Activated CD4-positive, alpha-beta T cell treated with anti-CD3 and anti-CD28 coated beads, Interleukin-2, amount 10 ng/mL, durations not matched to agents 7 days and 5 days (primary cell): Measurements from ENCODE around the gene MACROD2. TPM values are rescaled to one million over a fixed set of nuclear protein-coding genes. Genes with fewer than 3 reads are reported as not detected.

Experiments used
- CTCF ChIA-PET: fragments of 350-600 bp; sonication (Branson Sonifier 250); formaldehyde crosslinking; loops from one replicate; lab custom pipeline; 2021; ENCODE audit warnings: antibody characterized with exemption; lab: Charles Lee
- POLR2A ChIA-PET: fragments of 350-600 bp; sonication (Branson Sonifier 250); formaldehyde crosslinking; loops from one replicate; lab custom pipeline; 2021; ENCODE audit warnings: antibody characterized with exemption; lab: Charles Lee
- DNase-seq: peaks from one replicate; pipeline ENCODE4 v3.0.0-alpha.2; 2020
- H3K27ac Mint-ChIP-seq: one replicate; pipeline ENCODE4 v1.8.0; 2021; ENCODE audit warnings: mild to moderate bottlenecking, moderate library complexity, mixed read lengths
- H3K27me3 Mint-ChIP-seq: one replicate; pipeline ENCODE4 v1.8.0; 2021; ENCODE audit warnings: mixed read lengths
- H3K36me3 Mint-ChIP-seq: one replicate; pipeline ENCODE4 v1.8.0; 2021; ENCODE audit warnings: low read depth, mixed read lengths
- H3K4me1 Mint-ChIP-seq: one replicate; pipeline ENCODE4 v1.8.0; 2021; ENCODE audit warnings: mixed read lengths
- H3K4me3 Mint-ChIP-seq: one replicate; pipeline ENCODE4 v1.8.0; 2021; ENCODE audit warnings: mild to moderate bottlenecking, moderate library complexity, mixed read lengths
- H3K9me3 Mint-ChIP-seq: one replicate; pipeline ENCODE4 v1.8.0; 2021; ENCODE audit warnings: mixed read lengths
- total RNA-seq, 2 experiments: library from RNA; stranded (reverse); gene quantifications; one replicate each; pipeline ENCODE4 v1.2.3, GENCODE V29; 2021

MACROD2 gene
- total RNA-seq, 2 experiments from 2014 or later = not detected

DNA sequence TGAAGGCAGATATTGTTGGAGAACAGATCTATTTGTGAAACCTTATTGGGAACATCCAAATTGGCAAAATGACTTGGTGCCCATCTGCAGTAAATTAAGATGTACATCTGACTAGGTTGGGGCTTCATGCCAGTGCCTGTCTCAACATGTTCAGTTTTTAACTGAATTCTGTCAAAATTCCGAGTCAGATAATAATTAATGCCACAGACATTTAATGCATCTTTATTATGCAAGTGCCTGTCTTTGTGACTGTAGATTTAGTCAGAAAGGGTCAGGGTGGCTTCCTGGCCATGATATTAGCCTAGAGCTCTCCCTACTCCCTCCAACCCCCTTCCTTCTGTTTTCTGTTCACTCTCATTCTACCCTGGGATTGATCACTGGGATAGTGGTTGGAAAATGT is 541.4 kb downstream of the MACROD2 start:
- no peaks in the 10 kb centered on the region for H3K36me3 Mint-ChIP-seq
- H3K4me3 Mint-ChIP-seq = no peak overlapping the region

DNA sequence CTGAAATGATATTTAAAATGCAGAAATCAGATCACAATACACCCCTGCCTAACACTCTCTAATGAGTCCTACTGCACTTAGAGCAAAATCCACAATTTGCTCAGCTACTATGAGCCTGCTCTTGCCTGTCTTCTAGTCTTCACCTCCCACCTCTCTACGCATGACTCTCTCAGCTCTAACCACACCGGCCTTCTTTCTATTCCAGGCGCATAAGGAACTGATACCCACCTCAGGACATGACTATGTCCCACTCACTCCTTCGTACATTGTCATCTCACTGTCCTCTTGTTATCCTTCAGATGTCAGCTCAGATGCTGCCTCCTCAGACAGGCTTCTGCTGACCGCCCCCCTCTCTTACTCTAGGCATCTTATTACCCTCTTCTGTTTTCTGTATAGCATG is 543.1 kb downstream of the MACROD2 start:
- H3K36me3 Mint-ChIP-seq = no peaks in the 10 kb centered on the region
- no peak overlapping the region for H3K4me3 Mint-ChIP-seq
- H3K4me1 Mint-ChIP-seq = no peaks in the 10 kb centered on the region
- no peak for DNase-seq
- POLR2A ChIA-PET = no interaction called here
- CTCF ChIA-PET = no interaction called here
- H3K9me3 Mint-ChIP-seq = peaks cover 4% of the 10 kb centered on the region
- no peak overlapping the region for H3K27ac Mint-ChIP-seq
- no peaks in the 10 kb centered on the region for H3K27me3 Mint-ChIP-seq

More for the DNA sequence above, 541.4 kb downstream of the MACROD2 start:
- ChIA-PET CTCF (no interaction called here), POLR2A (no interaction called here)
- Mint-ChIP-seq H3K4me1 (no peaks in the 10 kb centered on the region), H3K27ac (no peak overlapping the region), H3K27me3 (no peaks in the 10 kb centered on the region), H3K9me3 (peaks cover 4% of the 10 kb centered on the region)
- DNase-seq = no peak

DNA sequence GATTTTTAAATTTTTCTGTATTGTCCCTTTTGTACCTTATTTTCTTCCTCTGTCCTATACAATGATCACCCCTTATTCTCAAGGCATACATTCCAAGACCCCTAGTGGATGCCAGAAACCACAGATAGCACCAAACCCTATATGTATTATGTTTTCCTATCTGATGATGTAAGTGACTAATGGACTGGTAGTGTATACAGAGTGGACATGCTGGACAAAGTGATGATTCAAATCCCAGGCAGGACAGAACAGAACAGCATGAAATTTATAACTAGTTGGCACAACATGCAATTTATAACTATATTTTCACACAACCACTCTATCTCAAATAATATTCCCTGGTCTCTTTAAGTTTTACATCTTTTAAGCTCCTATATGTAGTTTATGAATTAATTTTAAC is 547.7 kb downstream of the MACROD2 start:
- H3K27me3 Mint-ChIP-seq = no peaks in the 10 kb centered on the region
- POLR2A ChIA-PET = no interaction called here
- peaks cover 4% of the 10 kb centered on the region for H3K9me3 Mint-ChIP-seq

DNA sequence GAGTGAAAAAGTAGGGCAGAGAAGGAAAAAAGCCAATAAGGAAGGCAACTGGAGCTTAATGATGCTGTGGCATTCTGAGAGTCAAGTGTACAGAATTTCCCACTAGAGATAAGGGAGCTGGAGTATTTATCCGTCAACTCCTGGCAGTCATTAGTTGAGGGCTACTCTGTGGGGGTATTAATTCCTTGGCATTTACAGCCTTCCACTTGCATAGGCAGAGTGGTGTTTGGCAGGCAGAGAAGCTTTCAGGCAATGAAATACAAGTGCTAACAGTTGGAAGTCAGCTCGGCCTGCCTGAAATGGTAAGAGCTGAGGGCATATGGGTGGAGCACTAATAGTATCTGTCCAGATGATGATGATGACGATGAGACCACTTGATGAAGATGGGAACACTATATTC is 549.4 kb downstream of the MACROD2 start:
- CTCF ChIA-PET = no interaction called here
- Mint-ChIP-seq H3K9me3 (no peaks in the 10 kb centered on the region), H3K36me3 (no peaks in the 10 kb centered on the region), H3K27ac (no peak overlapping the region), H3K4me1 (no peaks in the 10 kb centered on the region), H3K27me3 (no peaks in the 10 kb centered on the region), H3K4me3 (no peak overlapping the region)
- DNase-seq = no peak
- POLR2A ChIA-PET = no interaction called here

More for the DNA sequence above, 547.7 kb downstream of the MACROD2 start:
- no peaks in the 10 kb centered on the region for H3K4me1 Mint-ChIP-seq
- CTCF ChIA-PET = no interaction called here
- H3K27ac Mint-ChIP-seq = no peak overlapping the region
- DNase-seq = no peak
- no peaks in the 10 kb centered on the region for H3K36me3 Mint-ChIP-seq
- H3K4me3 Mint-ChIP-seq = no peak overlapping the region

DNA sequence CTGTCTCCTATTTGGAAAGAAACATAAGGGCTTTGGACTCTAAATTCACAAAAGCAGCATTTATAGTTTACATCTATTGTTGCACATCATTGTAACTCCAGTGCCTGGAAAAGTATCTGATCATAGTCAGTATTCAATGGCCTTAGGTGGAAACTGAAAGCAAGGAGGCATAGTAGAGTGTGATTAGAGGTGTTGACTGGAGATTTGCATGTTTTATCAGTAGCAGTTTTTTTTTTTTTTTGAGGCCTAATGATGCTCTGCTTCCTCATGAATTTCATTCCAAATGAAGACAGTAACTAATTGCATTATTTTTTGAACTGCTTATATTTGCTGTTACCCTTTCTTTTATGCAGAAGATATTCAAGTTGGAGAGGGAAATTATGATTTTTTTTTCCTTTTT is 555.3 kb downstream of the MACROD2 start:
- CTCF ChIA-PET = no interaction called here
- POLR2A ChIA-PET = no interaction called here
- Mint-ChIP-seq H3K9me3 (no peaks in the 10 kb centered on the region), H3K4me3 (no peak overlapping the region), H3K36me3 (no peaks in the 10 kb centered on the region), H3K27ac (no peak overlapping the region), H3K4me1 (no peaks in the 10 kb centered on the region), H3K27me3 (no peaks in the 10 kb centered on the region)
- no peak for DNase-seq

DNA sequence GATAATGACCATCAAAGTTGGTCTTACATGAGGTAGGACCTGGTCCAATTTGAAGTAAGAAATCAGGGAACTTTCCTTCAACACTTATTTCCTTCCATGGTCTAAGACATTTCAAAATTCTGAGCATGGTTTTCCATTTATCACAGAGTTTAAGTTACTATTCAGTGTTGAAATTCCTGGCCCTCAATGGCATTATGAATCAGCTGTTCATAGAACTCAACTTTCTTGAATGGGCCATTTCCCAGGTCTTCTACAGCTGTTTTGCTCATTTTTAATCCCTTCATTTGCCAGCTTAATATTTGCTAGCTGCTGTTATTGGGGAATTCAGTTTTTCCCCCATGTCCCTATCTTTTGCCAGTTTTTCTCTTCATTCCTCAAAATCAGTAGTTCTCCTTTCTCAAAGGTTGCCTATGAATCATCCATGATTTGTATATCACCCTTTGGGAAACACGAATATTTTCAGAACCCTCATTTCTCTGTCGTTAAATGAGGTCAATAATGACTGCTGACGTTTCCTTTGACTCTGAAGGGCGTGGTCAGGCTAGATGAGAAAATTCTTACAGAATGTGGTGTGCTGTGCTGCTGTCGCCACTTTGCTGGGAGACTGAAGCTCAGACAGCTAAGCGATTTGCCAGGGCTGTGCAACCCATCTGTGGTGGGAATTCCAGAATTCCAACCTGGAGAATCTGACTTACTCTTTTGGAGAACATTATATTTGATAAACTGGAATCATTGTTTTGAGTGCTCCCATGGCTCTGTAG is 558.6 kb downstream of the MACROD2 start:
- Mint-ChIP-seq H3K4me1 (no peaks in the 10 kb centered on the region), H3K9me3 (no peaks in the 10 kb centered on the region), H3K36me3 (no peaks in the 10 kb centered on the region), H3K27ac (no peak overlapping the region), H3K4me3 (no peak overlapping the region), H3K27me3 (no peaks in the 10 kb centered on the region)
- ChIA-PET CTCF (no interaction called here), POLR2A (no interaction called here)
- no peak for DNase-seq

DNA sequence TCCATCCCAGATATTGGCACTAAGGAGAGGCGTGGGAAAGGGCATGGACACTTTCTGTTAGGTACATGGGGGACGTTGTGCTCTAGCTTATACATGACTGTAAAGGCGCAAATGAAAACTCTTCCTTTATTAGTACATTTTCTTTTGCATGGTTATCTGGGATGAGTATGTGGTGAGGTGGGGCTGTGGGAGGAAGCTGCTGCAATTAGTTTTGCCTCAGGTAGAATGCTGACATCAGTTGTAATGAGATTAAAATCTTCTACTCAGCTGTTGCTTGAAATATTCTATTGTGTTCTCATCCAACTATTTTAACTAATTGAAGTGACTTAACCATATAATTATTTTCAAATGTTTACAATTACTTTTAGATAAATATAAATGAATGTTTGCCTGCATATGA is 560.4 kb downstream of the MACROD2 start:
- Mint-ChIP-seq H3K4me3 (no peak overlapping the region), H3K27me3 (no peaks in the 10 kb centered on the region), H3K36me3 (no peaks in the 10 kb centered on the region), H3K27ac (no peak overlapping the region), H3K4me1 (no peaks in the 10 kb centered on the region), H3K9me3 (no peaks in the 10 kb centered on the region)
- CTCF ChIA-PET = no interaction called here
- POLR2A ChIA-PET = no interaction called here
- no peak for DNase-seq

DNA sequence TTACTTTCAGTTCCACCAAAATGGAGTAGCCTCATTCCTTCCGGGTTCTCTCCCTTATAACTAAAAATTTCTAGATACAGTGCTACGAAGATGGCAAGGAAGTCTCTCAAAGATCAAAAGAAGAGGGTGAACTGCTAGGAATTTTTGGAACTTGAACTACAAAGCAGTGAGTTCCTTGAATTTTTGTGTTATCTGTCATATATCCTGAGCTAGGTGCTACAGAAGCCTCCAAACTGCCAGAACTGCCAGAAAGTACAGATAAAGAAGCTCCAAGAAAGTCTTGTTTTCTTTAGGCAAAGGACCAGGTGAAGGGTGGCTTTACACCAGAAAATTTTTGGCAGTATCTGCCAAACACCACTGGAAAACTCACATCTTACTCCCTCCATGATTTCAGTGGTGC is 560.9 kb downstream of the MACROD2 start:
- Mint-ChIP-seq H3K4me3 (no peak overlapping the region), H3K27ac (no peak overlapping the region), H3K27me3 (no peaks in the 10 kb centered on the region), H3K4me1 (no peaks in the 10 kb centered on the region), H3K9me3 (no peaks in the 10 kb centered on the region), H3K36me3 (no peaks in the 10 kb centered on the region)
- no peak for DNase-seq
- CTCF ChIA-PET = no interaction called here
- POLR2A ChIA-PET = no interaction called here

DNA sequence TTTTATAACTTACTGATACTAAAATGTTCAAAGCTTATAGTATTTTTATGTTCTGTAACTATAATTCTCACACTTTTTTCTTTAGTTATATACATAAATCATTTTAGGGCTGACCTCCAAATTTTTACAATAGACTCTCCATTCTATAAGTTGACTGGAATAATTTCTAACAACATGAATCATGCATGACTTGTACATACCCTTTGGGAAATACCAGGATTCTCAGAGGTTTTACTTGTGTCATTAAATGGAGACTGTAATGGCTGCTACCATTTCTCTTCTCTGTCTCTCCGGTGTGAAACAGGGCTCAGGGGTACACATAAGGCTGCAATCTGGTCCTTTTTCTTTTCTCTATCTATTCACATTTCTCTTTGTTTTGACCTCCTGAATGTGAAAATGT is 564.3 kb downstream of the MACROD2 start:
- no peaks in the 10 kb centered on the region for H3K4me1 Mint-ChIP-seq
- H3K27ac Mint-ChIP-seq = no peak overlapping the region
- ChIA-PET CTCF (interaction anchor here (0.6 kb wide), 1 partner anchor 19 kb away, joined by 3 read pairs; no protein-coding TSS in a partner anchor), POLR2A (no interaction called here)
- H3K4me3 Mint-ChIP-seq = no peak overlapping the region
- H3K36me3 Mint-ChIP-seq = no peaks in the 10 kb centered on the region
- DNase-seq = no peak
- peaks cover 2% of the 10 kb centered on the region for H3K9me3 Mint-ChIP-seq
- no peaks in the 10 kb centered on the region for H3K27me3 Mint-ChIP-seq

DNA sequence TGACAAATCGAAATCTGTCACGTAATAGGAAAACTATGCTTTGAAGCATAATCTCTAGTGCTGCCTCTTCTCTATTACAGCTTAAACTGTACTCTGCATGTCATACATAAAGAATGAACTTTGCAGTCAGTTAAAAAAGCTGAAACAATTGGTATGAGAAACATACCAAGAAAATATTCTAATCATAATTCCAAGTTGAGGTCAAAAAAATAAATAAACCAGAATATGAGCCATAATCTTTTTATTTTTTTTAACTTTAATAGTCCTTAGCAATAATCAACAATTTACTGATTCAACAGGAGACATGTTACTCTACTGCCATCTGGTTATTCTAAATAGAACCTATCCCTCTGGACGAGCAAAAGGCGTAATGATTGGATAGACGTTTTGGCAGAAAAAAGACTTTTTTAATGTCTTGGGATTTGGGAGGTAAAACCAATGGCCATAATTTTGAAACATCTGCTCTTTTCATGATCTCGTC is 566.5 kb downstream of the MACROD2 start:
- H3K9me3 Mint-ChIP-seq = peaks cover 8% of the 10 kb centered on the region

DNA sequence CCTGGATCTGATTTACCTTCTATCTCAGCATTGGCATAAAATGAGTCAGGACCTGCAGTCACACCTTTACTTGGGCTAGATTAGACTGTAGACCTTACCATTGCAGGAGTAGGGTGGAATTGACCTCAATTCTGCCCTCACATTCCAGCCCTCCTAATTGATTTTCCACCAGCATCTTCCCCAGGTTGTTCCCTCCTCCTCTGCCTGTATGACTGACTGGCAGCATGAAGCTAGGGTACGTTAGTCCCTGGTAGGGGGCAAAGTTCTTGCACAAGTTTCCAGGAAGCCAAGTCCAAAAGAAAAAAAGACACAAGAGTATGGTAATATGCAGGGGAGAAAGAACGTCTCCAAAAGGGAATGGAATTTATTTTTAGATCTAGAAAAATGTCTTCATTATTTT is 567.7 kb downstream of the MACROD2 start:
- ChIA-PET CTCF (no interaction called here), POLR2A (no interaction called here)
- Mint-ChIP-seq H3K27me3 (no peaks in the 10 kb centered on the region), H3K27ac (no peak overlapping the region), H3K36me3 (no peaks in the 10 kb centered on the region), H3K9me3 (peaks cover 8% of the 10 kb centered on the region), H3K4me1 (no peaks in the 10 kb centered on the region), H3K4me3 (no peak overlapping the region)
- no peak for DNase-seq

More for the DNA sequence above, 566.5 kb downstream of the MACROD2 start:
- Mint-ChIP-seq H3K4me1 (no peaks in the 10 kb centered on the region), H3K4me3 (no peak overlapping the region), H3K27me3 (no peaks in the 10 kb centered on the region), H3K27ac (no peak overlapping the region), H3K36me3 (no peaks in the 10 kb centered on the region)
- CTCF ChIA-PET = no interaction called here
- no peak for DNase-seq
- POLR2A ChIA-PET = no interaction called here

DNA sequence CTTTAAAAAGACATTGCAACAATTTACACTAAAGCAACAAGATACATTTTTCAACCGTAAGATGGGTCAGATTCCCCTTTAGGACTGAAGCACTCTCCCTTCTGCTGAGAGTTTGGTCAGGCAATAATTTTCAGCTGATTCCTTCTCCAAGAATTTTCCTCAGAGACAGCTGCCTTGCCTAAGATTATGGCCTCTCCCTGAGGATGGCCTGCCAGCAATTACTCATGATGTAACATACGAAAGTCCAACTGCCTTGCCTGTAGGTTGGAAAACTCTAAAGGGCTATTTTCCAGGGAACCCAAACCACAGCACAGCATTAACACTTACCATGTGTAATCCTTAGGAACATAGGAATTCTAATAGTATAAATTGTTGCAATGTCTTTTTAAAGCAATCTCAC is 571.2 kb downstream of the MACROD2 start:
- H3K27me3 Mint-ChIP-seq = no peaks in the 10 kb centered on the region
- no peak overlapping the region for H3K27ac Mint-ChIP-seq
- H3K36me3 Mint-ChIP-seq = no peaks in the 10 kb centered on the region
- H3K9me3 Mint-ChIP-seq = peaks cover 8% of the 10 kb centered on the region
- H3K4me3 Mint-ChIP-seq = no peak overlapping the region
- H3K4me1 Mint-ChIP-seq = no peaks in the 10 kb centered on the region
- POLR2A ChIA-PET = no interaction called here
- no peak for DNase-seq
- CTCF ChIA-PET = no interaction called here

DNA sequence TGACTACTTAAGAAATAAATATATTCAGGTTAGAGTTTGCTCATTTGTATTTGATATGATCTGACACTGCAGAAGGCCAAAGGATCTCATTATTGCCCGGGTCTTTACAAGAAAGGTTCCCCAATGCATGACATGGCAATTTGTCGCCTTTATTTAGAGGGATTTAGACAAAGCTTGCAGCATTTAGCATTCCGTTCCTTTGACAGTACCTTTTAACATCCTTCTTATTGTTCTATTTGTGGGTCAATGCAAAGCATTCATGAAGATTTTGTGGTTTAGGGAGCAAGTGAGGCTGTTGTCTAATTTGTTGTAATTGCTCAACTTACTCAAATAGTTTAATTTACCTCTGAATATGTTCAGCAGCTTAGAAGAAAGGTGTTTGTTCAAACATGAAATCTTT is 572.9 kb downstream of the MACROD2 start:
- Mint-ChIP-seq H3K36me3 (no peaks in the 10 kb centered on the region), H3K27ac (no peak overlapping the region), H3K4me3 (no peak overlapping the region), H3K4me1 (no peaks in the 10 kb centered on the region), H3K9me3 (peaks cover 6% of the 10 kb centered on the region), H3K27me3 (no peaks in the 10 kb centered on the region)
- no peak for DNase-seq
- CTCF ChIA-PET = no interaction called here
- POLR2A ChIA-PET = no interaction called here

DNA sequence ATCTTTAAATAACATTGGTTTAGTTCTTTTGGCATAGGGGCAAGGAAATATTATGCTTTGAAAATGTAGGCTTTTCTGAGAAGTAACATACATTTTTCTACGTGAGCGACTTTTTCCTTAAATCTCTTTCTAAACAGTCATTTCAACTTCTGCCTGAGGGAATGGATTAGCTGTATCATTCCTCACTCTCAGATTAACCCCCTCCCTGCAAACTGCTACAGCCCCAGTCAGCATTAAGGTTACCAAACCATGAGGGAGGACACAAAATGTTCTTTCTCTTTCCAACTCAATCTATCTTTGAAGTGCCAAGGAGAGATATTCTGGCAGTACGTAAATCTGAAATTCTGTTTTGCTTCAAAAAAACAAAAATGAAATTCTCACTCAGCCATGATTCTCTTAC is 573.4 kb downstream of the MACROD2 start:
- Mint-ChIP-seq H3K4me3 (no peak overlapping the region), H3K36me3 (no peaks in the 10 kb centered on the region), H3K27me3 (no peaks in the 10 kb centered on the region), H3K27ac (no peak overlapping the region), H3K9me3 (peaks cover 6% of the 10 kb centered on the region), H3K4me1 (no peaks in the 10 kb centered on the region)
- no peak for DNase-seq
- ChIA-PET CTCF (no interaction called here), POLR2A (no interaction called here)
